Osteocyte (in vitro differentiated cells): Measurements from ENCODE around the gene PSORS1C1. TPM values are rescaled to one million over a fixed set of nuclear protein-coding genes. Genes with fewer than 3 reads are reported as not detected.

Experiments
- DNase-seq: peaks from one replicate; pipeline ENCODE4 v3.0.0; 2021; ENCODE audit warnings: mixed read lengths; ENCODE audit not compliant: unreplicated experiment; ENCODE audit errors: extremely low spot score
- H3K27ac Mint-ChIP-seq: one replicate; pipeline ENCODE4 v1.8.0; 2021; ENCODE audit warnings: mild to moderate bottlenecking, mixed read lengths; ENCODE audit not compliant: unreplicated experiment
- H3K27me3 Mint-ChIP-seq: one replicate; pipeline ENCODE4 v1.8.0; 2021; ENCODE audit warnings: mixed read lengths; ENCODE audit not compliant: unreplicated experiment
- H3K36me3 Mint-ChIP-seq: one replicate; pipeline ENCODE4 v1.8.0; 2021; ENCODE audit warnings: mixed read lengths; ENCODE audit not compliant: unreplicated experiment
- H3K4me1 Mint-ChIP-seq: one replicate; pipeline ENCODE4 v1.8.0; 2021; ENCODE audit warnings: mixed read lengths; ENCODE audit not compliant: unreplicated experiment
- H3K4me3 Mint-ChIP-seq: one replicate; pipeline ENCODE4 v1.8.0; 2021; ENCODE audit warnings: mild to moderate bottlenecking, moderate library complexity, mixed read lengths; ENCODE audit not compliant: unreplicated experiment
- H3K9me3 Mint-ChIP-seq: one replicate; pipeline ENCODE4 v1.8.0; 2021; ENCODE audit warnings: mixed read lengths; ENCODE audit not compliant: unreplicated experiment
- CTCF ChIP-seq: fragments of 200-600 bp; sonication (generic); IDR thresholded peaks from 2 replicates; pipeline ENCODE4 v1.5.0; 2021; ENCODE audit warnings: antibody characterized with exemption, mild to moderate bottlenecking, moderate library complexity
- total RNA-seq: library from RNA; stranded (reverse); gene quantifications from 2 replicates; pipeline ENCODE4 v1.2.1, GENCODE V29; 2021

The PSORS1C1 gene
- total RNA-seq, 1 donor from 2014 or later = 3.2 TPM

GRCh38 chr6:31083742-31084354, 30.8 kb upstream of the PSORS1C1 start:
- Mint-ChIP-seq H3K27me3 (no peaks in the 10 kb centered on the region), H3K36me3 (no peaks in the 10 kb centered on the region), H3K27ac (peak overlapping the region; percentile 90), H3K9me3 (no peaks in the 10 kb centered on the region), H3K4me1 (peaks cover 29% of the 10 kb centered on the region), H3K4me3 (no peak overlapping the region)
- peak; percentile 42 for TF ChIP-seq CTCF
- no peak for DNase-seq

GRCh38 chr6:31086788-31087440, 27.7 kb upstream of the PSORS1C1 start:
- Mint-ChIP-seq H3K27ac (peak overlapping the region; percentile 23), H3K9me3 (no peaks in the 10 kb centered on the region), H3K27me3 (no peaks in the 10 kb centered on the region), H3K4me1 (peaks cover 23% of the 10 kb centered on the region), H3K4me3 (no peak overlapping the region), H3K36me3 (no peaks in the 10 kb centered on the region)
- no peak for DNase-seq
- no peak for TF ChIP-seq CTCF

DNA sequence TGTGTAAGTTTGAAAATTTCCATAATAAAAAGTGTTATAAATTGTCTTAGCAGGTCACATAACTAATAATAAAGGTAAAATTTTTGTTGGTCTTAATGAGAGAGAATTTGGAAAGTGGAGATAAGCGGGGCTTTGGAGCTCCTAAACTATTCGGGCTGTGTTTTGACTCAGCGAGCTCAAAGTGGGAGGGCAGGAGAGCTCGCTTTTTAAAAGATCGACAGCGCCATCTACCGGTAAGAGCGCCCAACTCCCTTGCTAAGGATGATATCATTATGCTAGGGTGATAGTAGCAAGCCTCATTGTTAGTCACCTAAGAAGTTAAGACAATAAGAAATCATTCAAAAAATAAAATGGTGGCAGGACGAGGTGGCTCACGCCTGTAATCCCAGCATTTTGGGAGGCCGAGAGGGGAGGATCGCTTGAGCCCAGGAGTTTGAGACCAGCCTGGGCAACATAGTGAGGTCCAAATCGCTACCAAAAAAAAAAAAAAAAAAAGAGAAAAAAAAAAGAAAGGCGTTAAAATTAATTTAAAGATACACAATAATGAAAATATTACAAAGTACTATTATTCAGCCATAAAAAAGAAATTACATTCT, 27.0 kb upstream of the PSORS1C1 start:
- H3K4me3 Mint-ChIP-seq = no peak overlapping the region
- no peaks in the 10 kb centered on the region for H3K9me3 Mint-ChIP-seq
- TF ChIP-seq CTCF = peak; percentile 83
- no peaks in the 10 kb centered on the region for H3K36me3 Mint-ChIP-seq
- no peaks in the 10 kb centered on the region for H3K27me3 Mint-ChIP-seq
- H3K27ac Mint-ChIP-seq = peak overlapping the region; percentile 23
- peaks cover 23% of the 10 kb centered on the region for H3K4me1 Mint-ChIP-seq
- peak; percentile 90 for DNase-seq

DNA sequence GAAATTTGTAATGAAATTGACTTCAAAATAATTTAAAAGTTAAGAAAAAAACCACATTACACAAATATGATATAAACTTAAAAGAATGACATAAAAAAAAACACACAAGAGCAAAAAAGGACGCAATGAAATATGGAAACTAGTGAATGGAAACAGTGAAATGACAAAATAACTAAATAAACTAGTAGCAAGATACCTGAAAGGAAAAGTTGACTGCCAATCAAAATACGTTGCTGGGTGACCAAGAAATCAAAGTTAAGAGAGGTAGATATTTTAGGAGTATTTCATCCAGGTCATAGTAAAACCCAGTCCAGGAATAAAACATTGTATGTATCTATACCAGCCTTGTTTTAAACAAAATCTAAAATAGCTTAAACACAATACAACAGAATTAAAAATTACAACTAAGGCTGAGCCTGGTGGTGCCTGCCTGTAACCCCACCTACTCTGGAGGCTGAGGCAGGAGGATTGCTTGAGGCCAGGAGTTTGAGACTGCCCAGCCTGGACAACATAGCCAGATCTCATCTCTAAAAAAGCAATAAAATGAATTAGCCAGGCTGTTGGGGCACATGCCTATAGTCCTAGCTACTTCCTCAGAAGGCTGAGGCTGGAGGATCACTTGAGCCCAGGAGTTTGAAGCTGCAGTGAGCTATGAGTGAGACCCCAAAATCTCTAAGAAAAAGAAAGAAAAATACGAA, 24.2 kb upstream of the PSORS1C1 start:
- Mint-ChIP-seq H3K27ac (no peak overlapping the region), H3K4me1 (peaks cover 12% of the 10 kb centered on the region), H3K36me3 (no peaks in the 10 kb centered on the region), H3K9me3 (no peaks in the 10 kb centered on the region), H3K27me3 (peaks cover 8% of the 10 kb centered on the region), H3K4me3 (no peak overlapping the region)
- no peak for DNase-seq
- TF ChIP-seq CTCF = no peak

DNA sequence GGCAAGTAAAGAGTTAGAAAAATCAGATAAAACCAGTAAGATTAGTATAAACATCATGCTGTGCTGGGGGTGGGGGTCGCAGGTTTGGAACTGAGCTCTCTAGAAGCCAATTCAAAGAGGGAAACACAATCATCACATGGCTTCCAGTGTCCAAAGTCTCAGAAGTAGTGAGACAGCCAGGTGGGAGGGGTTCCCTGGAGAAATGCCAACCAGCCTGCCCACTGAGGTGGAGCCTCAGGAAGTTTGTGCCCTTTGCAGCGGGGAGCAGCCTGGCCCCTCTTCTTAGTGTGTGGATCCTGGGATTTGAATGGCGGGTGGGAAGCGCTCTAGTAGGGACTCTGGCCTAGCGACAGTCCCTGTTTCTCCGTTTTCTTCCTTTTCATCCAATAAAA, 23.6 kb upstream of the PSORS1C1 start:
- H3K4me3 Mint-ChIP-seq = no peak overlapping the region
- H3K27ac Mint-ChIP-seq = no peak overlapping the region
- no peak for TF ChIP-seq CTCF
- peaks cover 10% of the 10 kb centered on the region for H3K27me3 Mint-ChIP-seq
- H3K4me1 Mint-ChIP-seq = peaks cover 12% of the 10 kb centered on the region
- no peak for DNase-seq
- H3K9me3 Mint-ChIP-seq = no peaks in the 10 kb centered on the region
- H3K36me3 Mint-ChIP-seq = no peaks in the 10 kb centered on the region
